Posterior cingulate gyrus (tissue), 11 donors: ENCODE results near the gene SLC39A1.
"Not testable (repeated sequence)": the region's sequence is repeated elsewhere in the genome, so short reads cannot be mapped to it uniquely, and the experiment has no call there.

Source experiments
- DNase-seq, 10 donors: peaks; one replicate each; pipeline versions ENCODE4 v3.0.0 to v3.0.0-alpha.2; 2020 to 2021; ENCODE audit warnings: mixed read lengths in 3 of 10
- intact Hi-C: fragments of 100-400 bp; cut with DNase I; formaldehyde crosslinking; loops from one replicate; pipeline ENCODE4 v1.15.1; 2023

SLC39A1 gene

DNA sequence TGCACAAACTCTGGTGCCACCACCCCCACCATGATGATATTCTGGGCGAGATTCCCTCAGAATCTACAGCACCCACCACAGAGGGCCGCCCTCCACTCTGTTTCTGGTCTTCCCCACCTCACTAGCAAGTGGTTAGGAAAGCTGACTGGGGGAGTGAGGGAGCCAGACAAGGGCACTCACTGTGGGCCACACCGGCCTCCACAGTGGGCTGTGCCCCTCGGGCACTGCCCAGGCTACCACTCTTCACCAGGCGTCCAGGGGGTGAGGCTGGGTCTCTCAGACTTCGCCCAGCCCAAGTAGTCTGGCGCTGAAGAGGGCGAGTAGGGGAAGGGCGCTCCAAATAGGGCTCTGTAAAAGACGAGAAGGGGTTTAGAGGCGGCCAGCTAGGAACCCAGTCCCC lies 29.4 kb downstream of the SLC39A1 start:
- peak in 1 of 10 donors; percentile 52 for DNase-seq
- intact Hi-C loops: no loop called here

GRCh38 chr1:153933430-153933829 lies 29.9 kb downstream of the SLC39A1 start:
- DNase-seq: peak in 1 of 10 donors; percentile 79
- intact Hi-C loops: no loop called here

GRCh38 chr1:153932156-153933131 lies 30.9 kb downstream of the SLC39A1 start:
- intact Hi-C loops: no loop called here
- peak in 1 of 10 donors; percentile 62 for DNase-seq

GRCh38 chr1:153929981-153930948 lies 33.1 kb downstream of the SLC39A1 start:
- DNase-seq: peak in 2 of 10 donors; percentile 34 to 55

DNA sequence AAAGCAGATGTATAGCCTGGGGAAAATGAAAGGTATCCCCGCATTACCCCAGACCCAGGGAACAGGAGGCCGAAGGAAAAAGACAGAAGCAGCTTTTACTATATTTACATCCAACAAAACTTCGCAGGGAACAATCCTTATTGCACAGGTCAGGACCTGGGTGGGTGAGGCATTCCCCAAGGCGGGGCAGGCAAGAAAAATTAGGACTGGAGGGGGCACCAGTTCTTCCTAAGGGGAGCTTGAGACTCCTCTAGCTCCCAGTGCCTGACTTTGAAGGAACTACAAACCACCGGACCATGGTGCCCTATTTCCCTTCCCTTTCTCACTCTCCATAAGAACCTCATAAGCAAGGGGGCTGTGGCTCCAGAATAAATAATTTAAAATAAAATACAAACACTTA lies 33.9 kb downstream of the SLC39A1 start:
- intact Hi-C loops: no loop called here
- peak in 1 of 10 donors; percentile 55 for DNase-seq

More at GRCh38 chr1:153929981-153930948, 33.1 kb downstream of the SLC39A1 start:
- intact Hi-C loops: no loop called here

GRCh38 chr1:153928791-153929341 lies 34.5 kb downstream of the SLC39A1 start:
- DNase-seq: peak in 9 of 10 donors; percentile 53 to 96 (median 67)
- intact Hi-C loops: no loop called here

- intact Hi-C loops: no loop called here
- no peak for DNase-seq
Observed at GRCh38 chr1:153928245-153928644, 35.1 kb downstream of the SLC39A1 start.

DNA sequence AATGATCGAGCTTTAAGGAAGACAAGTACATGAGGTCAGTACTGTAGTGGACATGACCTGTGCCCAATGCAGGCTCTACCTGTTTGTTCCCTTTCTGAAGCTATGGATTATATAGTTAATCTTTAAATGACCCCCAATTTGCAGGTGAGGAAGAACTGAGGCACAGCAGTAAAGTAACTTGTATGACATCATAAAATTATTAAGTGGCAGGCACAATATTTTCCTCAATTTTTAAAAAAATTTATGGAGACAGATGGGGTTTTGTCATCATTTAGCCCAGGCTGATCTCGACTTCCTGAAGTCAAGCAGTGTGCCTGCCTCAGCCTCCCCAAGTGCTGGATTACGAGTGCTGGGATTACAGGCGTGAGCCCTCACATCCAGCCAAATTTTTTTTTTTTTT lies 36.9 kb downstream of the SLC39A1 start:
- intact Hi-C loops: no loop called here
- DNase-seq: peak in 2 of 10 donors; percentile 23 to 68

GRCh38 chr1:153922972-153923925 lies 40.1 kb downstream of the SLC39A1 start, which contains the start of gene GATAD2B:
TSS of gene GATAD2B (minus strand) at chr1:153922972. CDS start at chr1:153828347, 94,625 bp downstream.
- intact Hi-C loops: loop anchor here (2.0 kb wide), 1 partner anchor 42 kb away; no protein-coding TSS in a partner anchor
- DNase-seq: peak; percentile 97 to 100 (median 99)

GRCh38 chr1:153922076-153922971 lies 41.0 kb downstream of the SLC39A1 start:
- peak in 5 of 10 donors; percentile 28 to 80 (median 41) for DNase-seq
- intact Hi-C loops: loop anchor here (2.0 kb wide), 1 partner anchor 42 kb away; no protein-coding TSS in a partner anchor

- intact Hi-C loops: loop anchor here (2.0 kb wide), 1 partner anchor 41 kb away; no protein-coding TSS in a partner anchor
- DNase-seq: peak in 1 of 10 donors; percentile 41
Observed at GRCh38 chr1:153921803-153922075, 41.6 kb downstream of the SLC39A1 start.

DNA sequence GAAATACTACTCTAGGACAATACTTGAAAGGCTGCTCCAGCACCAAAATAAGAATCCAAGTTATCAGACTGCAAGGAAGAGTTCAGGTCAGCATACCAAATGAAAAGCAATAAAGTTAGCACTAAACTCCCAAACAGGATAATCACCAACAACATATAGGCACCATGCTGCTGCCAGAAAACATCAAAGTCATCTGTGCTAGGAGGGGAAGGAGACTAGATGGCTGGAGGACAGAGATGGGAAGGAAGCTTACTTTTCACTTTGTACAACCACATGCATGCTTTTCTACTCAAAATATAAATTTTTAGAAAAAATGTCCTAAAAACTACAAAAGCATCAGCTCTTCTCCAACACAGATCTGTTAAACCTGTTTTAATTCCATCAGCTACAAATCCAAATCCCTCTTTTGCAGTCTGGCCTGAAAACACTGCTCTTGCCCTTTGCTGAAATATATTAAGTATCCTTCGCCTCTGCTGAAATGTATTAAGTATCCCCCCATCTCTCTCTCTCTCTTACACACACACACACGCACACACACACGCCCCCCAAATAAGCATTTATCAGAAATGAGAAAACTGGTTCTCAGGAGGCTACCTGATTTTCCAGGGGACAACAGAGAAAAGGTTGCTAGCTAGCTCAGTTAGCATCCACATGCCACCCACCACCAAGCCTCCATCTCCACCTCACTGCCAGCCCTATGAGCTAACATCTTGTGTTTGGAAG lies 42.1 kb downstream of the SLC39A1 start:
- intact Hi-C loops: no loop called here
- DNase-seq: no peak

- intact Hi-C loops: no loop called here
- peak in 1 of 10 donors; percentile 41 for DNase-seq
Observed at GRCh38 chr1:153919876-153920852, 43.2 kb downstream of the SLC39A1 start.

DNA sequence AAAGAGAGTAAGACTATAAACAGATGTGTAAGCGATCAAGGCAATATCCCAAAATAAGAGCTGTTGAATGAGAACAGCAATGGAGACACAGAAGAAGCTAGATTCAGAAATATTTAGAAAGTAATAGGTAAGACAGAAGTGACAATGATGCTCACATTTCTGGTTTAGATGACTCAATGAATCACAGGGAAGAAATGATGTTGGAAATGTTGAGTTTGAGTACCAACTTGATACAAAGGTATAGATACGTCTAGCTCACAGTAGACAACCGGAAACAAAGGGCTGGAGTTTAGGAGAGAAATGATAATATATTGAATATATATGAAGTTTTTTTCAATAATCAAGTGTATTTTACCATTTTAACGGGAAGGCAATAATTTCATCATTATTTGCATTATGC lies 47.0 kb downstream of the SLC39A1 start:
- no peak for DNase-seq
- intact Hi-C loops: no loop called here

GRCh38 chr1:153912349-153912748 lies 51.0 kb downstream of the SLC39A1 start:
- no peak for DNase-seq
- intact Hi-C loops: no loop called here

DNA sequence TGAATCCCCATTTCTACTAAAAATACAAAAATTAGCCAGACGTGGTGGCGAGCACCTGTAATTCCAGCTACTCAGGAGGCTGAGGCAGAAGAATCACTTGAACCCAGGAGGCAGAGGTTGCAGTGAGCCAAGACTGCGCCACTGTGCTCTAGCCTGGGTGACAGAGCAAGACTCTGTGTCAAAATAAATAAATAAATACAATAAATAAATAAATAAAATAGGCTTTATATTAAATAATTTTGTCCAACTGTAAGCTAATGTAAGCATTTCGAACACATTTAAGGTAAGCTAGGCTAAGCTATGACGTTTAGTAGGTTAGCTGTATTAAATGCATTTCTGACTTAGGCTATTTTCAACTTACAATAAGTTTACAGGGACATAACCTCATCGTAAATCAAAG lies 52.8 kb downstream of the SLC39A1 start:
- intact Hi-C loops, DNase-seq: not testable (repeated sequence)
